Loucy (cell line): Measurements from ENCODE around the gene DPPA3.

ENCODE experiments used
- H2AFZ ChIP-seq: fragments of 200-600 bp; sonication (generic); 2 replicates; pipeline ENCODE4 v1.6.0; 2016; ENCODE audit warnings: antibody characterized with exemption, mild to moderate bottlenecking, low read length, moderate library complexity
- H3F3A ChIP-seq: fragments of 200-600 bp; 2 replicates; pipeline ENCODE4 v1.6.0; 2016; ENCODE audit warnings: antibody characterized with exemption, low read depth, mild to moderate bottlenecking
- H3K27me3 ChIP-seq: fragments of 200-600 bp; sonication (generic); 2 replicates; pipeline ENCODE4 v1.6.1; 2014; ENCODE audit warnings: low read length, mild to moderate bottlenecking; ENCODE audit not compliant: insufficient read depth, poor library complexity, severe bottlenecking
- H3K36me3 ChIP-seq: fragments of 200-600 bp; sonication (generic); 2 replicates; pipeline ENCODE4 v1.6.1; 2016; ENCODE audit warnings: low read length; ENCODE audit not compliant: insufficient read depth
- H3K4me1 ChIP-seq: fragments of 200-600 bp; sonication (generic); 2 replicates; pipeline ENCODE4 v1.5.1; 2014; ENCODE audit warnings: low read length, mild to moderate bottlenecking; ENCODE audit not compliant: insufficient read depth, poor library complexity, severe bottlenecking
- H3K4me2 ChIP-seq: fragments of 200-600 bp; sonication (generic); 2 replicates; pipeline ENCODE4 v1.6.0; 2014; ENCODE audit warnings: antibody characterized with exemption, low read length, low read depth, mild to moderate bottlenecking; ENCODE audit not compliant: poor library complexity, severe bottlenecking
- H3K4me3 ChIP-seq: fragments of 200-600 bp; sonication (generic); 2 replicates; pipeline ENCODE4 v1.5.1; 2014; ENCODE audit warnings: low read length, mild to moderate bottlenecking, mixed read lengths; ENCODE audit not compliant: poor library complexity, severe bottlenecking
- H3K79me2 ChIP-seq: fragments of 200-600 bp; sonication (generic); 2 replicates; pipeline ENCODE4 v1.6.1; 2014; ENCODE audit warnings: low read length; ENCODE audit not compliant: insufficient read depth
- H3K9ac ChIP-seq: fragments of 200-600 bp; sonication (generic); 2 replicates; pipeline ENCODE4 v1.6.0; 2014; ENCODE audit warnings: mild to moderate bottlenecking, low read depth, low read length, moderate library complexity; ENCODE audit not compliant: poor library complexity, severe bottlenecking
- H3K9me2 ChIP-seq: fragments of 200-600 bp; sonication (generic); replicated peaks from 2 replicates; pipeline ENCODE4 v1.6.1; 2016; ENCODE audit warnings: low read depth, low read length, mixed read lengths
- H3K9me3 ChIP-seq: fragments of 200-600 bp; sonication (generic); 2 replicates; pipeline ENCODE4 v1.6.1; 2014; ENCODE audit warnings: mild to moderate bottlenecking, antibody characterized with exemption, low read length, low read depth; ENCODE audit not compliant: insufficient read depth
- H4K20me1 ChIP-seq: fragments of 200-600 bp; sonication (generic); 2 replicates; pipeline ENCODE4 v1.6.0; 2014; ENCODE audit warnings: antibody characterized with exemption, low read length, mild to moderate bottlenecking; ENCODE audit not compliant: insufficient read depth, poor library complexity, severe bottlenecking
- EZH2phosphoT487 ChIP-seq: fragments of 200-600 bp; IDR thresholded peaks from 2 replicates; pipeline ENCODE4 v1.6.1; 2018; ENCODE audit warnings: antibody characterized with exemption, mild to moderate bottlenecking, moderate library complexity, borderline replicate concordance
- TF ChIP-seq, protein P1 (sequence below): fragments of 200-600 bp; sonication (generic); conservative IDR thresholded peaks from 2 replicates; pipeline ENCODE4 v1.5.1; 2014; ENCODE audit warnings: mild to moderate bottlenecking, antibody characterized with exemption, low read length

Gene DPPA3

DNA sequence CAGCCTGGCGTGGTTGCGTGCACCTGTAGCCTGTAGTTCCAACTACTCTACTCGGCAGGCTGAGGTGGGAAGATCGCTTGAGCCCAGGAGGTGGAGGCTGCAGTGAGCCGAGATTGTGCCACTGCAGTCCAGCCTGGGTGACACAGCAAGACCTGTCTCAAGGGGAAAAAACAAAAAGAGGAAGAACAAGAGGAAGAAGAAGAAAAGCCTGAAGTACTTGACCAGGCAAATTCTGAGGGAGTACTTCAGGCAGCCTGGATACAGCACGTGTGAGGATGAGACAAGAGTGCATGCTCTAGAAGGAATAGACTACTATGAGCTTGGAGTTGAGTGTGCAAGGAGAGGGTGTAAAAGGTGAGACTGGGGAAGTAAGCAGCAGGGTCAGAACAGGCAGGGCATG is 17.4 kb upstream of the DPPA3 start:
- H3K9ac ChIP-seq = no peak overlapping the region
- no peak for TF ChIP-seq EZH2phosphoT487
- no peaks in the 10 kb centered on the region for H3K36me3 ChIP-seq
- H3K4me3 ChIP-seq = no peak overlapping the region
- H3K9me3 ChIP-seq = no peaks in the 10 kb centered on the region
- no peaks in the 10 kb centered on the region for H3K79me2 ChIP-seq
- H3F3A ChIP-seq = no peaks in the 10 kb centered on the region
- no peaks in the 10 kb centered on the region for H3K27me3 ChIP-seq
- H3K4me1 ChIP-seq = peaks cover 3% of the 10 kb centered on the region
- H2AFZ ChIP-seq = no peak overlapping the region
- no peak overlapping the region for H3K4me2 ChIP-seq
- no peaks in the 10 kb centered on the region for H4K20me1 ChIP-seq
- H3K9me2 ChIP-seq = no peaks in the 10 kb centered on the region

DNA sequence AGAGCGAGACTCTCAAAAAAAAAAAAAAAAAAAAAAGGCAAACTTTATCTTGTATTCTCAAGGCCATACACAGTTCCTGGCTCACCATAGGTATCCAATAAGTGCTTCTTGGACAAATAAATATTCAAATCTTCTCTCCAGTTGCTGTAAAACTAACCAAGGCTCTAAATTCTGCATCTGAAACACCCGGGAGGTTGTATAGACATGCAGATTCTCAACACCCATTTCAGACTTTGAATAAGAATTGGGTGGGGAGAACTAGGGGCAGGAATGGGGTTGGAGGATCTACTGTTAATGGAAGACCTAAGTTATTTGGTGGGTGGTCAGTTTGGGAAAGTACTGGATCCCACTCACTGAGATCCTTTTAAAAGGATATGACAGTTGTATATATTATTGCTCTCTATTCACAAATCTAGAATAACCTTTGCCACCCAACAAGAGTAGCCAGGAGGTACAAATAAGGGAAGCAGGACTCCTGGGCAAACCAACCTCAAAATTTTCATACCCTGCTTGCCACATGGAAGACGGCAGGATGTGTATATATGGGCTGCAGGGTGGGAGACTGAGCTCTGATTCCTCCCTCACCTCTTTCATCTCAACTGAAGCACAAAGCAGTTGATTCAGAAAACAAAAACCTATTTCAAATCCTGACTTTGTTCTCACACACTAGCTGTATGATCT is 16.5 kb upstream of the DPPA3 start:
- Histone ChIP-seq H3K9me3 (no peaks in the 10 kb centered on the region), H3K79me2 (no peaks in the 10 kb centered on the region), H3K9me2 (no peaks in the 10 kb centered on the region), H3K4me1 (peaks cover 3% of the 10 kb centered on the region), H3K9ac (no peak overlapping the region), H4K20me1 (no peaks in the 10 kb centered on the region), H3K4me3 (no peak overlapping the region), H3F3A (no peaks in the 10 kb centered on the region), H3K36me3 (no peaks in the 10 kb centered on the region), H2AFZ (no peak overlapping the region), H3K27me3 (no peaks in the 10 kb centered on the region), H3K4me2 (no peak overlapping the region)
- TF ChIP-seq EZH2phosphoT487 = no peak
- TF ChIP-seq, protein P1, sequence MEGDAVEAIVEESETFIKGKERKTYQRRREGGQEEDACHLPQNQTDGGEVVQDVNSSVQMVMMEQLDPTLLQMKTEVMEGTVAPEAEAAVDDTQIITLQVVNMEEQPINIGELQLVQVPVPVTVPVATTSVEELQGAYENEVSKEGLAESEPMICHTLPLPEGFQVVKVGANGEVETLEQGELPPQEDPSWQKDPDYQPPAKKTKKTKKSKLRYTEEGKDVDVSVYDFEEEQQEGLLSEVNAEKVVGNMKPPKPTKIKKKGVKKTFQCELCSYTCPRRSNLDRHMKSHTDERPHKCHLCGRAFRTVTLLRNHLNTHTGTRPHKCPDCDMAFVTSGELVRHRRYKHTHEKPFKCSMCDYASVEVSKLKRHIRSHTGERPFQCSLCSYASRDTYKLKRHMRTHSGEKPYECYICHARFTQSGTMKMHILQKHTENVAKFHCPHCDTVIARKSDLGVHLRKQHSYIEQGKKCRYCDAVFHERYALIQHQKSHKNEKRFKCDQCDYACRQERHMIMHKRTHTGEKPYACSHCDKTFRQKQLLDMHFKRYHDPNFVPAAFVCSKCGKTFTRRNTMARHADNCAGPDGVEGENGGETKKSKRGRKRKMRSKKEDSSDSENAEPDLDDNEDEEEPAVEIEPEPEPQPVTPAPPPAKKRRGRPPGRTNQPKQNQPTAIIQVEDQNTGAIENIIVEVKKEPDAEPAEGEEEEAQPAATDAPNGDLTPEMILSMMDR = no peak

DNA sequence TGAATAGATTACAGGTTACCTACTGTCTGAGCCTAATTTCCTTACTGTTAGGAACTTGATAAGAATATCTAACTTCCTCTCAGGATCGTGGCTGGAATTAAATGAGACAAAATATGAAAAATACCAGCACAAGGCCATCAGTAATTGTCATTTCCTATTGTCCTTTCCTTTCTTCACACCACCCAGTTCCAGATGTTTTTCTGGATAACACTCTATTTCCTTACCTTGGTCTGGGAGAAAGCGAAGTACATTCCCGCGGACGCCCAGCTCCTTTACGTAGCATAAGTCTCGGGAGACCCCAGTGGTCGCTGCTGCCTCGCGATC is 16.0 kb upstream of the DPPA3 start:
- Histone ChIP-seq H3K4me1 (peaks cover 3% of the 10 kb centered on the region), H3K36me3 (no peaks in the 10 kb centered on the region), H3K27me3 (no peaks in the 10 kb centered on the region), H3K9me2 (no peaks in the 10 kb centered on the region), H3K79me2 (no peaks in the 10 kb centered on the region), H3K4me3 (no peak overlapping the region), H3F3A (no peaks in the 10 kb centered on the region), H3K9ac (no peak overlapping the region), H3K9me3 (no peaks in the 10 kb centered on the region), H4K20me1 (no peaks in the 10 kb centered on the region), H2AFZ (no peak overlapping the region), H3K4me2 (no peak overlapping the region)
- TF ChIP-seq, protein P1 = no peak
- TF ChIP-seq EZH2phosphoT487 = no peak

DNA sequence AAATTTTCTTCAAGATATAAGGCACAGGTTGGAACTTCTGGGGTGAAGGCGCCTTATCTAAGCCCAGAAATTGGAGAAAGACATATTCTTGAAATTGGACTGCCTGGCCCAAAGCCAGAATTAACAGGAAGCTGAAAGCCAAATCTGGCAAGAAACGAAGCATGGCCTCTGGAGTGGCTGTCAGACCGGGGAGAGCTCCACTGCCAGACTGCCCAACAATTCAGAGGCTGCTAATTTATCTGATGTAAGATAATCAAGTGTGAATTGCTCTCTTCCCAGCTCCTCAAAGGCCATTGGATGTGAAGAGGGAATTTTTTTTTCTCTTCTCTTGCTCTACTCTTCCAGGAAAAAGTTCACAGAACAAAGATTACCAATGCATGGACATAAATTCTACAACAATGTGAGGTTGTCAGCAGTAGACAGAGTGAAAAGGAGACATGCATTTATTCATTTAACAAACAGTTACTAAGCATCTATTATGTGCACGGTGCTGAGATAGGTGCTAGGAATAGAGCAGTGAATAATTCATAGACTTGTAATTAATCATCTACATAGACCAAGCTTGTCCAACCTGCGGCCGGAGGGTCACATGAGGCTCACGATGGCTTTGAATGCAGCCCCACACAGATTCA is 15.6 kb upstream of the DPPA3 start, which contains the start of gene GDF3:
Gene GDF3 (minus strand): TSS at position 210 of the 632 bp plus-strand sequence. CDS start 47 bp downstream, at position 163.
- no peaks in the 10 kb centered on the region for H3K9me3 ChIP-seq
- H3K79me2 ChIP-seq = no peaks in the 10 kb centered on the region
- H3K4me3 ChIP-seq = no peak within 1 kb of the TSS
- no peaks in the 10 kb centered on the region for H3K36me3 ChIP-seq
- TF ChIP-seq, protein P1 = no peak
- TF ChIP-seq EZH2phosphoT487 = no peak
- H3K27me3 ChIP-seq = no peaks in the 10 kb centered on the region
- H3K9ac ChIP-seq = no peak within 1 kb of the TSS
- no peaks in the 10 kb centered on the region for H3K9me2 ChIP-seq
- H3F3A ChIP-seq = no peaks in the 10 kb centered on the region
- no peak within 1 kb of the TSS for H3K4me2 ChIP-seq
- H4K20me1 ChIP-seq = no peaks in the 10 kb centered on the region
- peaks cover 3% of the 10 kb centered on the region for H3K4me1 ChIP-seq
- H2AFZ ChIP-seq = no peak within 1 kb of the TSS
